ENCODE measurements around the gene SLC35F3.

DNA sequence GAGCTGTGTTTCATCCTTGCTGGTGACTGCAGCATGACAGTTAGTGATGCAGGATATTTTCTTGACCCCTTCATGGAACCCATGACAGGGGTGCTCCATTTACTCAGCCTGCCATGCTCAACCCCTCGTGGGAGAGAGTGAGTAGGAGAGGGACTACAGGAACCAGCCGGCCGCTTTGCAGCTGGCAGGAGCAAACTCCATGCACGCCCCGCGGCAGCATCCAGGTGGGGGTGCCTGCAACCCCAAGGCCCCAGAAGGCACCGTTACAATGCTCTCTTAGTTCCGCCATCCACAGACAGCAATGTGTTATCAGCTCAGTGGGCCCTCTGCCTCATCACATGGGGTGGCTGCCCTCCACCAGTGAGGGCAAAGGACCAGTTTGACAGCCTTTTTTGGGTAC, 135.1 kb downstream of the SLC35F3 start:
- TF ChIP-seq, protein P1, sequence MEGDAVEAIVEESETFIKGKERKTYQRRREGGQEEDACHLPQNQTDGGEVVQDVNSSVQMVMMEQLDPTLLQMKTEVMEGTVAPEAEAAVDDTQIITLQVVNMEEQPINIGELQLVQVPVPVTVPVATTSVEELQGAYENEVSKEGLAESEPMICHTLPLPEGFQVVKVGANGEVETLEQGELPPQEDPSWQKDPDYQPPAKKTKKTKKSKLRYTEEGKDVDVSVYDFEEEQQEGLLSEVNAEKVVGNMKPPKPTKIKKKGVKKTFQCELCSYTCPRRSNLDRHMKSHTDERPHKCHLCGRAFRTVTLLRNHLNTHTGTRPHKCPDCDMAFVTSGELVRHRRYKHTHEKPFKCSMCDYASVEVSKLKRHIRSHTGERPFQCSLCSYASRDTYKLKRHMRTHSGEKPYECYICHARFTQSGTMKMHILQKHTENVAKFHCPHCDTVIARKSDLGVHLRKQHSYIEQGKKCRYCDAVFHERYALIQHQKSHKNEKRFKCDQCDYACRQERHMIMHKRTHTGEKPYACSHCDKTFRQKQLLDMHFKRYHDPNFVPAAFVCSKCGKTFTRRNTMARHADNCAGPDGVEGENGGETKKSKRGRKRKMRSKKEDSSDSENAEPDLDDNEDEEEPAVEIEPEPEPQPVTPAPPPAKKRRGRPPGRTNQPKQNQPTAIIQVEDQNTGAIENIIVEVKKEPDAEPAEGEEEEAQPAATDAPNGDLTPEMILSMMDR (IDR thresholded peaks at IDR 0.05), result no peak
- TF ChIP-seq POLR2AphosphoS5 (IDR thresholded peaks at IDR 0.05), result no peak
- TF ChIP-seq EP300 (IDR thresholded peaks at IDR 0.05), result no peak
- no peak for TF ChIP-seq POLR2A (IDR thresholded peaks at IDR 0.05)
